Calu3 (cell line): ENCODE results near the gene MAPK4. TPM values are rescaled to one million over a fixed set of nuclear protein-coding genes. Genes with fewer than 3 reads are reported as not detected.

Experiments used
- BruUV-seq: library from RNA; stranded (reverse); fragments of 400-500 nt; replicated peaks from 2 replicates; lab custom pipeline; 2021; lab: Mats Ljungman, UMichigan
- CTCF ChIA-PET: fragments of 300-600 bp; sonication (Branson Sonifier 250); formaldehyde crosslinking; loops from one replicate; lab custom pipeline; 2022; ENCODE audit warnings: antibody characterized with exemption; lab: Charles Lee
- DNase-seq: peaks from one replicate; pipeline ENCODE4 v3.0.0; 2022
- H3K27ac Mint-ChIP-seq: one replicate; pipeline ENCODE4 v1.8.0; 2022; ENCODE audit warnings: mixed read lengths; ENCODE audit not compliant: unreplicated experiment
- H3K27me3 Mint-ChIP-seq: one replicate; pipeline ENCODE4 v1.8.0; 2022; ENCODE audit warnings: mixed read lengths; ENCODE audit not compliant: unreplicated experiment
- H3K36me3 Mint-ChIP-seq: one replicate; pipeline ENCODE4 v1.8.0; 2022; ENCODE audit warnings: mild to moderate bottlenecking, moderate library complexity, mixed read lengths; ENCODE audit not compliant: insufficient read depth, unreplicated experiment
- H3K4me1 Mint-ChIP-seq: one replicate; pipeline ENCODE4 v1.8.0; 2022; ENCODE audit warnings: mild to moderate bottlenecking, low read depth, mixed read lengths; ENCODE audit not compliant: unreplicated experiment
- H3K4me3 Mint-ChIP-seq: one replicate; pipeline ENCODE4 v1.8.0; 2022; ENCODE audit warnings: mild to moderate bottlenecking, low read depth, moderate library complexity, mixed read lengths; ENCODE audit not compliant: unreplicated experiment
- H3K9me3 Mint-ChIP-seq: one replicate; pipeline ENCODE4 v1.8.0; 2022; ENCODE audit warnings: low read depth, mixed read lengths; ENCODE audit not compliant: unreplicated experiment
- CTCF ChIP-seq: fragments of 200-600 bp; IDR thresholded peaks from one replicate; pipeline ENCODE4 v1.8.0; 2022; ENCODE audit warnings: antibody characterized with exemption; ENCODE audit not compliant: unreplicated experiment
- intact Hi-C: fragments of 100-400 bp; cut with micrococcal nuclease; formaldehyde crosslinking; loops from one replicate; pipeline ENCODE4 v1.10.0; 2022; ENCODE audit not compliant: unreplicated experiment
- total RNA-seq: library from RNA; stranded (reverse); gene quantifications from 2 replicates; pipeline ENCODE4 v1.2.3, GENCODE V29; 2022

The MAPK4 gene
- total RNA-seq, 1 experiment from 2014 or later, result not detected

GRCh38 chr18:50636366-50637057 is 76.6 kb downstream of the MAPK4 start:
- no peak for TF ChIP-seq CTCF
- Mint-ChIP-seq H3K4me1 (no peaks in the 10 kb centered on the region), H3K4me3 (no peak overlapping the region), H3K27ac (no peak overlapping the region), H3K27me3 (peaks cover 72% of the 10 kb centered on the region), H3K36me3 (no peaks in the 10 kb centered on the region), H3K9me3 (no peaks in the 10 kb centered on the region)
- intact Hi-C loops, result no loop called here
- CTCF ChIA-PET, result no interaction called here
- BruUV-seq, result no TSS peak
- no peak for DNase-seq

- no peaks in the 10 kb centered on the region for H3K4me1 Mint-ChIP-seq
- CTCF ChIA-PET, result no interaction called here
- no TSS peak for BruUV-seq
- no peak overlapping the region for H3K4me3 Mint-ChIP-seq
- no peaks in the 10 kb centered on the region for H3K9me3 Mint-ChIP-seq
- TF ChIP-seq CTCF, result no peak
- H3K36me3 Mint-ChIP-seq, result no peaks in the 10 kb centered on the region
- H3K27ac Mint-ChIP-seq, result no peak overlapping the region
- intact Hi-C loops, result no loop called here
- no peak for DNase-seq
- peaks cover 54% of the 10 kb centered on the region for H3K27me3 Mint-ChIP-seq
Measured at GRCh38 chr18:50638016-50638883, 78.4 kb downstream of the MAPK4 start.

GRCh38 chr18:50638884-50639420 is 79.1 kb downstream of the MAPK4 start:
- intact Hi-C loops, result no loop called here
- H3K27me3 Mint-ChIP-seq, result peaks cover 47% of the 10 kb centered on the region
- no peaks in the 10 kb centered on the region for H3K36me3 Mint-ChIP-seq
- H3K9me3 Mint-ChIP-seq, result no peaks in the 10 kb centered on the region
- CTCF ChIA-PET, result no interaction called here
- DNase-seq, result no peak
- no peak overlapping the region for H3K4me3 Mint-ChIP-seq
- TF ChIP-seq CTCF, result no peak
- no peaks in the 10 kb centered on the region for H3K4me1 Mint-ChIP-seq
- H3K27ac Mint-ChIP-seq, result no peak overlapping the region
- BruUV-seq, result no TSS peak

GRCh38 chr18:50639711-50640110 is 79.8 kb downstream of the MAPK4 start:
- peaks cover 41% of the 10 kb centered on the region for H3K27me3 Mint-ChIP-seq
- no peaks in the 10 kb centered on the region for H3K4me1 Mint-ChIP-seq
- no peaks in the 10 kb centered on the region for H3K36me3 Mint-ChIP-seq
- no TSS peak for BruUV-seq
- no peaks in the 10 kb centered on the region for H3K9me3 Mint-ChIP-seq
- no peak for DNase-seq
- CTCF ChIA-PET, result no interaction called here
- H3K4me3 Mint-ChIP-seq, result no peak overlapping the region
- no peak overlapping the region for H3K27ac Mint-ChIP-seq
- intact Hi-C loops, result loop anchor here (5.0 kb wide), 1 partner anchor 132 kb away; no protein-coding TSS in a partner anchor
- no peak for TF ChIP-seq CTCF
